DLD1 (cell line): Measurements from ENCODE around the gene CASP3.

Experiments used
- in situ Hi-C: cut with HindIII; loops from 2 replicates; pipeline ENCODE4 v1.10.0; 2017; ENCODE audit warnings: low sequenced_read_pairs

The CASP3 gene

DNA sequence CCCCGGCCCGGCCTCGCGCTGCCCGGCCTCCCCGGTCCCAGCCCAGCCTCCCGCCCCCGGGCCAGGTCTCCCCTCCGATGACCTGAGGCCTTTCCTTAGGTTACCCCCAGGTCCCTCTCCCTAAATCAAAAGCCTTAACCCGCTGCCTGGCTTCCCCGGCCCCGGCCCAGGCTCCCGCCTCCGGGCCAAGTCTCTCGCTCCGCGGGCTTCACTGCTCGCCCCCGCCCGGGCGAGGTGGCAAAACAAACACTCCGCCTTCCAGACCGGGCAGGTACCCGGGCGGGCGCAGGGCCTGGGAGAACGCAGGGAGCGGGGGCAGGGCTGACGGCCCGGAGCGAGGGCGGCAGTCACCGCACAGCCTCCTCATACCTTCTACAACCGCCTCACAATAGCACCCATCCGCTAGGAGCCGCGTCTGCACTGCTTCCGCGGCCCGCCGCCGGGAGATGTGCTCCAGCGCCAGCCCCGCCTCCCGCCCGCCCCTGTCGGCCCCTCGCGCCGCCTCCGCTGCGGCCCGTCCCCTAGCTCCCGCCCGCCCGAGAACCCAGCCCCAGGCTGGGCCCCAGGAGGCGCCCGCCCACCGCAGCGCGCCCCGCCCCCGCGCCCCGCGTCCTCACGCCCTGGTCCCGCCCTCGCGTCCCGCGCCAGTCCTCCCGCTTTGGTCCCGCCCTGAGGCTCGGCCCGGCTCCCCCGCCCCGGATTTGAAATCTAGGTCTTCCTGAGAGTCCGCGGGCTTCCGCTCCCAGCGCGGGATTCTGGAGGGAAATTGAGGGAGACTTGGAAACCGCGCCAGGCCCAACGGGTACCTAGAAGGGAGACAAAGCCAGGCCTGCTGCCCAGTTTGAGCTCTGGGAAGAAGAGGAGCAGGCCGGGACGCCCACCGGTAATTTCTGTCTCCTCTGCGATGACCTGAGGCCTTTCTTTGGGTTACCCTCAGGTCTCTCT, at the start of gene CASP3, which contains the start of gene PRIMPOL:
Gene CASP3 (minus strand): TSS at position 422 of the 945 bp plus-strand sequence. CDS start 10,994 bp downstream, outside the sequence.
Gene PRIMPOL (plus strand): TSS at position 713 of the 945 bp plus-strand sequence. CDS start 7,403 bp downstream, outside the sequence.
- in situ Hi-C loops = no loop called here

DNA sequence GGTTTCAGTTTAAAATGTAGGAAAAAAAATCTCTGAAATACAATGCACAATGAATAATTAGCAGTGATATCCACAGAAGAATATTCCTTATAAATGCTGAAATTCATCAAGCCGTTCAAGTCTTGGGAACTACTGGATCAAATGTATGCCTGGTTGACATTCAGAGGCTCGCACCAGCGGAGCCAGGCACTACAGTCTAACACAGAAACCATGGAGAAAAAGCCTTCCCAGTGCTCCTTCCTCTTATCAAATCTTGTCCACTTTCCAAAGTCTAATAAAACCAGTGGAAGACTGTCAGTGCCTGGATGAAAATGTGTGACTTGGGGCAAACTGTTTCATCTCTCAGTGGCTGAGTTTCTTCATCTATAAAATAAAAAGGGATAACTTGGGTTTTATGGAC, 48.7 kb upstream of the CASP3 start:
- in situ Hi-C loops = no loop called here

GRCh38 chr4:184695178-184695896, 46.1 kb upstream of the CASP3 start:
- in situ Hi-C loops = no loop called here

DNA sequence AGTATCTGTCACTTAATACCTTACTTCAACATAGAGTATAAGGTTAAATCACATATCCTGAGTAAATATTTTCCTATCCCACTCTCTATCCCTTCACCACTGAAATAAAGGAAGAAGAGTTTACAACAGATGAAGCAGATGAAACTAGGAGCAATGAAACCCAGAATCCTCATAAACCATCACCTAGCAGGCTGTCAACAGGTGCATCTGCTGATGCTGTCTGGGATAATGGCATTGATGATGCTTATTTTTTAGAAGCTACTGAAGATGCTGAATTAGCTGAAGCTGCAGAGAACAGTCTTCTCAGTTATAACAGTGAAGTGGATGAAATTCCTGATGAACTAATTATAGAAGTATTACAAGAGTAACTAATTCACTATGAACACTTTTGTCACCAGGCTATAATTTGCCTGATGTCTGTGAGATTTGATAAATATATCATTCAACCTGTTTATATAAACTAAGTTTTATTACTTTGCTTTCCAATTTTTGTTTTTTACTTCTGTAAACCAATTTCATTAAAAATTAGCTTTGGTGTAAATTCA, 45.2 kb upstream of the CASP3 start:
- in situ Hi-C loops = no loop called here

GRCh38 chr4:184693056-184693455, 43.8 kb upstream of the CASP3 start:
- in situ Hi-C loops = no loop called here

DNA sequence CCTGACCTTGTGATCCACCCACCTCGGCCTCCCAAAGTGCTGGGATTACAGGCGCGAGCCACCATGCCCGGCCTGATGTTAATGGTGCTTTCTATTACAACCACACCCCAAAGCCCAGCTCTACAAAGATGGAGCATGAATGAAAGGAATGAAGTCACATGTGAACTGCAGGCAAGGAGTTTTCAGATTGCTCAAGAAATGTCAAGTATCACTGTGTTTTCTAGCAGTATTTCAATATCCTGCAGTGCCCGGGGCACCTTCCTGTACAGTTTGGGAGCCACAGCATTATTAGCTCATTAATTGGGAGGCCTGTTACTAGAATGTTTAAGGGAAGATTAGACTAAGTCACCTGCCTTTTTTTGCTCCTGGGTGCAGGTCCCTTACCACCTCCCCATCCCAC, 40.4 kb upstream of the CASP3 start:
- in situ Hi-C loops = no loop called here

GRCh38 chr4:184688447-184688846, 39.2 kb upstream of the CASP3 start:
- in situ Hi-C loops = no loop called here

DNA sequence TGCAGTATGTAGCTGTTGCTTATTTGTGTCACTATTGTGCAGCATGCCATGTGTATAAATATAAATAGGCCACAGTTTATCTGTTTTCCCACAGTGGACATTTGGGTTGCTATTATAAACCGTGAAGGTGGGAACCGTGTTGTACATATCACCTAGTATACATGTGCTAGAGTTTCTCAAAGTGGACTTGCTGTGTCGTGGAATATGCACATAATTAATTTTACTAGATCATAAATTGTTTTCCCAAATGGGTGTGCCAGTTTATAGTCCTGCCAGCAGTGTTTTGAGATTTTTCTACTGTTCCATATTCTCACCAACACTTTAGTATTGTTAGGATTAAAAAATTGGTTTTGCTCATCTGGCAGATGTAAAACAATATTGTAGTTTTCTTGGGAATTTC, 38.8 kb upstream of the CASP3 start:
- in situ Hi-C loops = no loop called here

GRCh38 chr4:184684491-184685189, 35.4 kb upstream of the CASP3 start:
- in situ Hi-C loops = no loop called here

DNA sequence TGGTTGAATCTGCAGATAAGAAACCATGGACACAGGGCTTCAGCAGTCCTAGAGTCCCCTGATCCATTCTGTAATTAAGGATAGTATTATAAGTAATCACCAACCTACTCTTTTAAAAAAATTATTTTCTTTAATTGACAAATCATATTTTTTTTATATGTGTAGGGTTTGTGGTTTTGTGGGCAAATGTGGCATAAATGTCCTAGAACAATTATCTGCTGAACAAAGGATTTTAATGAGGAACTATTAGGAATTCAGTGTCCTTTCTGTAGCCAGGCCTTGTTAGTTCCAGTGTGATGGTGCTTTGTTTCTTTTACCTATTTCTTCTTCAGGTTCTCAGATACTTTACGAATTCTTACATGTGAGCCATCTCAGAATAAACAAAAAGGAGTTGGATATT, 32.7 kb upstream of the CASP3 start:
- in situ Hi-C loops = no loop called here

DNA sequence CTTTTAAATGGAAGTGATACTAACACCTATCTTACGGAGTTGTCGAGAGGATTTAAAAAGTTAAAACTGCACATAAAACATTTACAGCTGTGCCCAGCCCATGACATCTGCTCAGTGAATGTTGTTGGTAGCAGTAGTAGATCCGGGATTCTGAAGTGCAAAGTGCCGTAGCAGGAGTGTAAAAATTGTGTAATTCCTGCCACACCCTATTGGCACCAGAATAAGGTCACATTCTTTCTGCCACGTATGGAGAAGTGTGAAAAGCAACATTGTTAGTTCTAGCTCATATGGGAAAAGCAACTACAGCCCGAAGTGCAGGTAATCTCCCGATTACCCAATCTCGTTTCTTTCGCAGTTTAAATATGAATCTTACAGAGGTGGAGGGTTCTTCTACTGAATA, 31.5 kb upstream of the CASP3 start:
- in situ Hi-C loops = no loop called here

DNA sequence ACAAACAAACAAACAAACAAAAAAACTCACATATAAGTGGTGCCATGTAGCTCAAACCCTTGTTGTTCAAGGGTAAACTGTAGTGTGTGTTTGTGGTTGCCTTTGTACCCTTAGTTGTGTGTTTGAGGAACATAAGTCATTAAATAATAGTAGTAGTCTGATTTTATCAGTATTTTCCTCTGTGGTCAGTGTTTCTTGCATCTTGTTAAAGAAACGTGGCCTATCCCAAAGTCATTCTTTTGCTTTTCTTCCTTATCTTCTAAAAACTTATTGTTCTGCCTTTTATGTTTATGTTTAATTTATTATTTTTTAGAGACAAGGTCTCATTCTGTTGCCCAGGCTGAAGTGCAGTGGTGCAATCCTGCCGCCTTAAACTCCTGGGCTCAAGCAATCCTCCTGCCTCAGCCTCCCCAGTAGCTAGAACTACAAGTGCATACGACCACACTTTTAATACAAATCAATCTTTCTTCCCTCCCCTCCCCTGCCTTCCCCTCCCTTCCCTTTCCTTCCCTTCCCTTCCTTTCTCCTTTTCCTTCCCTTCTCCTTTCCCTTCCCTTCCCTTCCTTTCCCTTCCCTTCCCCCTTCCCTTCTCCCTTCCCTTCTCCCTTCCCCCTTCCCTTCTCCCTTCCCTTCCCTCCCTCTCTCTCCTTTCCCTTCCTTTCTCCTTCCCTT, 26.7 kb upstream of the CASP3 start:
- in situ Hi-C loops = no loop called here

- in situ Hi-C loops = no loop called here
These were observed 25.8 kb upstream of the CASP3 start for GRCh38 chr4:184675018-184675417.

GRCh38 chr4:184674011-184674410, 24.8 kb upstream of the CASP3 start:
- in situ Hi-C loops = no loop called here

DNA sequence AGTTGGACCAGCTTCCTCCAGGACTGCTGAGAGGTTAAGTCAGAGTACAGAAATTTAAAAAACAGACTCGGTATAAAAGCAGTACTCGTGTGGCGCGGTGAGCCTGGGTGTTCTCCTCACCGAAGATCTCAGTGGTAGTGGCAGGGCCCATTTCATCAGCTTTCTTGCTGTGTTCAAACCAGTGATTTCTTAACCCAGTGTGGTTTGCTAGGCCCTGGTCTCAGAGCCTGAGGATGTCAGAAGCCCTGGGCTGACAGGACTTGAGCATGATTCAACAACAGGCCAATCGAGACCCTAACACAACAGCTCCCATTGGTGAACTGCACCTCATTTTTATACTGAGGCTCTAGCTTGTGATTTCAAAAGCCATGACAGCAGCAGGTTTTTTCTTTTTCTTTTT, 23.5 kb upstream of the CASP3 start:
- in situ Hi-C loops = no loop called here

- in situ Hi-C loops = no loop called here
These were observed 21.9 kb upstream of the CASP3 start for GRCh38 chr4:184671101-184671500.

- in situ Hi-C loops = no loop called here
These were observed 20.0 kb upstream of the CASP3 start for GRCh38 chr4:184669251-184669650.

DNA sequence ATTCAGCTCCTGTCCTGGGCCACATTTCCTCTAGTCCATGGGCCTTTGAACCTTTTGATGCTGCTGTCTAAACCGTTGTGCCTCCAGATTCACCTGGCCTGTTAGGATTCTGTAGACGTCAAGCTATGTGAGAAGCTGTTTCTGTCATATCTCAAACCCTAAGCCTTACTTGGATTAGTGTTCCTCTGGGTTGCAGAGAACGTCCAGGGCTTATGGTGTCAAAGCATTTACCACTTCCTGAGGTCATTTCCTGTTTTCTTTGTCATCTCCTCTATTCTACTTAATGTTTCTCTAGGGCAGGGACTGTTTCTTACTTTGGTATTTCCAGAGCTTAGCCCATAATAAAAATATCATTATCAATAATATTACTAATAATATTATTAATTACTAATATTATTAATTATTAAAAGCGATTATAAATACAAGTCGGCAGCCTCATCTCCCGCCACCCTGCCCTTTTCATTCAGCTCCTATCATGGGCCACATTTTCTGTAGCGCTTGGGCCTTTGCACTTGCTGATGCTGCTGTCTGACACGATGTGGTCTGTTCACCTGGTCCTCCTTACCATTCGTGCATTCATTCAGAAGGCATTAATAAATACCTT, 19.4 kb upstream of the CASP3 start:
- in situ Hi-C loops = no loop called here

- in situ Hi-C loops = no loop called here
These were observed 18.8 kb upstream of the CASP3 start for GRCh38 chr4:184668096-184668495.

DNA sequence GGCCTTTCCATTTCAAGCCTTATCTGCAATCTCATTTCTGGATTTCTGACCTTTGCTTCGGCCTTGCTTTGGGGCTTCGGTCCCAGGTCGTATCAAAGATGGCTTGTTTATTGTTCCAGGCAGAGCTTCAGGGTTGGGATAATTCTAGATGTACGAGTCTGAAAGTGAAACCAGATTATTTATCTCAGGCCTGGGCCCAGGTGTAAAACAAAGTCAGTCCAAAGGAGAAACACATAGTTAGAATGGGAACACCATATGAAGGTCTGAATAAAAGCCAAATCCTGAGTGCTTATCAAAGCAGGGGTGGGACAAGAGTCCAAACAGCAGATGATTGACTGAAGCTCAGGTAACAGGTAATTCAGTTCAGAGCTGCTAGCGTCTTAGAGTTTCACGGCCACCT, 17.4 kb upstream of the CASP3 start:
- in situ Hi-C loops = no loop called here
